Ishikawa (cell line): Measurements from ENCODE around the gene PPP1R3D.

Experiments
- CEBPB ChIP-seq: IDR thresholded peaks from 2 replicates; pipeline ENCODE4 v1.6.1; 2012
- CREB1 ChIP-seq: IDR thresholded peaks from 2 replicates; pipeline ENCODE4 v1.6.1; 2012; ENCODE audit warnings: low read depth
- EGR1 ChIP-seq: IDR thresholded peaks from 2 replicates; pipeline ENCODE4 v1.6.1; 2012
- EP300 ChIP-seq: IDR thresholded peaks from 2 replicates; pipeline ENCODE4 v1.6.1; 2012; ENCODE audit warnings: borderline replicate concordance
- FOXM1 ChIP-seq: IDR thresholded peaks from 2 replicates; pipeline ENCODE4 v1.6.1; 2012; ENCODE audit warnings: low read depth, borderline replicate concordance
- MAX ChIP-seq: IDR thresholded peaks from 2 replicates; pipeline ENCODE4 v1.6.1; 2012
- NFIC ChIP-seq: IDR thresholded peaks from 2 replicates; pipeline ENCODE4 v1.6.1; 2012
- RAD21 ChIP-seq: IDR thresholded peaks from 2 replicates; pipeline ENCODE4 v1.6.1; 2012; ENCODE audit warnings: low read depth
- REST ChIP-seq: IDR thresholded peaks from 2 replicates; pipeline ENCODE4 v1.6.1; 2012; ENCODE audit warnings: low read depth, mild to moderate bottlenecking
- TAF1 ChIP-seq: IDR thresholded peaks from 2 replicates; pipeline ENCODE4 v1.6.1; 2012; ENCODE audit warnings: low read depth, mild to moderate bottlenecking
- TCF12 ChIP-seq: IDR thresholded peaks from 2 replicates; pipeline ENCODE4 v1.6.1; 2012; ENCODE audit warnings: low read depth
- TEAD4 ChIP-seq: IDR thresholded peaks from 2 replicates; pipeline ENCODE4 v1.6.1; 2012
- USF1 ChIP-seq: IDR thresholded peaks from 2 replicates; pipeline ENCODE4 v1.6.1; 2012
- YY1 ChIP-seq: IDR thresholded peaks from 2 replicates; pipeline ENCODE4 v1.6.1; 2012; ENCODE audit warnings: low read depth
- ZBTB7A ChIP-seq: IDR thresholded peaks from 2 replicates; pipeline ENCODE4 v1.6.1; 2012; ENCODE audit warnings: low read depth

The PPP1R3D gene

GRCh38 chr20:59902470-59902869, 37.6 kb downstream of the PPP1R3D start:
- TF ChIP-seq YY1: no peak
- no peak for TF ChIP-seq TCF12
- no peak for TF ChIP-seq EGR1
- no peak for TF ChIP-seq CREB1
- no peak for TF ChIP-seq FOXM1
- TF ChIP-seq RAD21: no peak
- no peak for TF ChIP-seq NFIC
- no peak for TF ChIP-seq CEBPB
- TF ChIP-seq MAX: no peak
- TF ChIP-seq USF1: no peak
- no peak for TF ChIP-seq EP300
- TF ChIP-seq ZBTB7A: no peak
- no peak for TF ChIP-seq TEAD4
- TF ChIP-seq REST: no peak
- TF ChIP-seq TAF1: no peak

DNA sequence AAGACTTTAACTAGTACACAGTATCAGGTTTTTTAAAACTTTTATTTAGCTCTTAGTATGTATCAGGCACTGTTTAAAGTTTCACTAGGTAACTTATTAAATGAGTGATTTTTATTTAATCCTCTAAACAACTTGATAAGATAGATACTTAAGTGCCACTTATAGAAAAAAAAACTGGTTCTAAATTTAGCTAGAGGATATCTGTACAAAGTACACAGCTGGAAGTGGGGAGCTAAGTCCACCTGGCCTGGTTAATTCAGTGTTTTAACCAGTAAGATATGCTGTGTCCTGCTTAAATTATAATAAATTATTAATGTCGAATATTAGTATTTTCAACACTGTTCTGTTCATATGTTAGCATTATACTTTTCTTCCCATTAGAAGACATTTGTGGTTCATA, 44.2 kb downstream of the PPP1R3D start:
- TF ChIP-seq TAF1 (no peak), RAD21 (no peak), USF1 (no peak), ZBTB7A (no peak), FOXM1 (no peak), TCF12 (no peak), EGR1 (no peak), YY1 (no peak), TEAD4 (no peak), CEBPB (no peak), NFIC (no peak)

DNA sequence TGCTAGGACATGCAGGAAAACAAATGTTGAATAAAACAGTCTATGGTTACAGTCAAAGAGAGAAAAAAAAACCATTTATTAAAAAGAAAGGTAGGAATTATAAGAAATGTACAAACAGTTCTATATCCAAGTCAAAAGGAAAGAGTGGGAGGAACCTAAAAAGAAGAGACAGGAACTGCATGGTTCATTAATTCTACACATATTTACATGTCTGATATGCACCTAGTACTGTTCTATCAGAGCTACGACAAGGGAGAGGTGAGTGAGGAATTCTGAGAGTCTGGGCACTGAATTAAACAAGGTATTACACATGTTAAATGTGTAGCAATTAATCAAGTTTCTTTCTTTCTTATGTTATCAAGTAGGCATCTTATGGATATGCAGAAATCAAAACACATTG, 48.5 kb downstream of the PPP1R3D start:
- no peak for TF ChIP-seq MAX
- TF ChIP-seq CREB1: no peak
- no peak for TF ChIP-seq REST
- no peak for TF ChIP-seq EP300
- no peak for TF ChIP-seq CEBPB
- TF ChIP-seq TAF1: no peak
- no peak for TF ChIP-seq YY1

DNA sequence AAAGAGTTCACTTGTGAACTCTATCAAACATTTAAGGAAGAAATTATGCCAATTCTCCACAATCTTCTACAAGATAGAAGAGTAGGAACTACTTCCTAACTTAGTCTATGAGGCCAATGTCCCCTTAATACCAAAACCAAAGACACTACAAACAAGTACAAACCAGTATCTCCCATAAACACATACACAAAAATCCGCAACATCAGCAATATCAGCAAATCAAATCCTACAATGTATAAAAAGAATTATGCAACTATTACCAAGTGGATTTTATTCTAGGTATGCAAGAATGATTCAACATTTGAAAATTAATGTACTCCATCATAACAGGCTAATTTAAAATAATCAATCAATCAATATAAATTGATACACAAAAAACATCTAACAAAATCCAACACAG, 52.1 kb downstream of the PPP1R3D start:
- TF ChIP-seq MAX (no peak), REST (no peak), TEAD4 (no peak), ZBTB7A (no peak), NFIC (no peak), RAD21 (no peak), CREB1 (no peak), TCF12 (no peak), EP300 (no peak), FOXM1 (no peak), TAF1 (no peak), YY1 (no peak), CEBPB (no peak), EGR1 (no peak), USF1 (no peak)
